ENCODE results near the gene SLC9C2. TPM values are rescaled to one million over a fixed set of nuclear protein-coding genes. Genes with fewer than 3 reads are reported as not detected.
"Not testable (repeated sequence)": the region's sequence is repeated elsewhere in the genome, so short reads cannot be mapped to it uniquely, and the experiment has no call there.

SLC9C2 gene
- total RNA-seq, 6 experiments from 2014 or later = not detected

DNA sequence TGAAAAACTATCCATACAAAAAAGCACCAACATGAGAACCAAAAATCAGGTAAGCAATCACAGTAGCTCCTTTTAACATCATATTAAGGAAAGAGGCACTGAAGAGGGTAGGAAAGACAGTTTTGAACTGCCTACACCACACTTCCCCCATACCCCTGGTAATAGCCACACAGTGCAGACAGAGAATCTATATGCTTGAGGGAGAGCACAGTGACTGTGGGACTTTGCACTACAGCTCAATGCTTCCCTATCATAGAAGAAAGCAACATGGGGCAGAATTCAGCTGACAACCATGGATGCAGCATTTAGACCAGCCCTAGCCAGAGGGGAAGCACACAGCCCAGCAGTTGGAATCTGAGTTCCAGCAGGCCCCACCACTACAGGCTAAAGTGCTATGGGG is 24.4 kb upstream of the SLC9C2 start:
- no peaks in the 10 kb centered on the region for H3K36me3 ChIP-seq

DNA sequence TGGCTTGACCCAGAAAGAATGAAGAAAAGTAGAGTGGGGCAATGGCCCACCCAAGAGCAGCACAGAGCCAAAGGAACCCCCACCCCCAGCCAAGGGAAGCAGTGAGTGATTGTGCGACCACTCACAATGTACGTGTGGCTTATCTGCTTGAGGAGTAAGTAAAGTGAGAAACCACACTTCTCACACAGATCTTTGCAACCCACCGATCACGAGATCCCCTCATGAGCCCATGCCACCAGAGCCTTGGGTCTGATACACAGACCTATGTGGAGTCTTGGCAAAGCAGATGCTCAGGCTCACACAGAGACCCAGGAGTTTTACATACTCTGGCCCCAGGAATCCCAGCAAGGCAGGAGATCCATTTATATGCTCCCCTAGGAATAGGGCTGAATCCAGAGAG is 14.0 kb upstream of the SLC9C2 start:
- Histone ChIP-seq H3K9me3 (peaks cover 0 to 4% (median 0%) of the 10 kb centered on the region in 4 donors), H3K4me3 (no peak overlapping the region), H3K27me3 (no peaks in the 10 kb centered on the region), H3K4me1 (no peaks in the 10 kb centered on the region), H3K27ac (no peak overlapping the region), H3K36me3 (no peaks in the 10 kb centered on the region)
- 83% methylated on average over 2 of the region's 4 CpGs for WGBS (ENCODE audit: insufficient coverage, low coverage, low lambda C conversion rate, missing lambda C conversion rate)
- DNase-seq (no peak), ATAC-seq (no peak)
- intact Hi-C loops (cut with DNase I) = no loop called here
- TF ChIP-seq CTCF (IDR thresholded peaks at IDR 0.05) (no peak), POLR2A (IDR thresholded peaks at IDR 0.05) (no peak)

More for the DNA sequence above, 24.4 kb upstream of the SLC9C2 start:
- DNase-seq = no peak
- no peak overlapping the region for H3K27ac ChIP-seq
- no peaks in the 10 kb centered on the region for H3K4me1 ChIP-seq
- ATAC-seq = no peak
- H3K9me3 ChIP-seq = no peaks in the 10 kb centered on the region
- H3K4me3 ChIP-seq = no peak overlapping the region
- no peaks in the 10 kb centered on the region for H3K27me3 ChIP-seq
- TF ChIP-seq CTCF (IDR thresholded peaks at IDR 0.05) = no peak
- TF ChIP-seq POLR2A (IDR thresholded peaks at IDR 0.05) = no peak
- intact Hi-C loops (cut with DNase I) = no loop called here

DNA sequence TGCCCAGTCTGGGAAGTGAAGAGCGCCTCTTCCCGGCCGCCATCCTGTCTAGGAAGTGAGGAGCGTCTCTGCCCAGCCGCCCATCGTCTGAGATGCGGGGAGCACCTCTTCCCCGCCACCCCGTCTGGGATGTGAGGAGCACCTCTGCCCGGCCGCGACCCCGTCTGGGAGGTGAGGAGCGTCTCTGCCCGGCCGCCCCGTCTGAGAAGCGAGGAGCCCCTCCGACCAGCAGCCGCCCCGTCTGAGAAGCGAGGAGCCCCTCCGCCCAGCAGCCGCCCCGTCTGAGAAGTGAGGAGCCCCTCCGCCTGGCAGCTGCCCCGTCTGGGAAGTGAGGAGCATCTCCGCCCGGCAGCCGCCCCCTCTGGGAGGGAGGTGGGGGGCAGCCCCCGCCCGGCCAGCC is 10.2 kb upstream of the SLC9C2 start:
- H3K4me1 ChIP-seq; H3K4me3 ChIP-seq; H3K27ac ChIP-seq; intact Hi-C loops (cut with DNase I); DNase-seq; H3K9me3 ChIP-seq; H3K27me3 ChIP-seq; ATAC-seq; H3K36me3 ChIP-seq: not testable (repeated sequence)
- WGBS (ENCODE audit: insufficient coverage, low coverage, low lambda C conversion rate, missing lambda C conversion rate) = no CpG with 5 or more reads among the region's 32 CpGs

DNA sequence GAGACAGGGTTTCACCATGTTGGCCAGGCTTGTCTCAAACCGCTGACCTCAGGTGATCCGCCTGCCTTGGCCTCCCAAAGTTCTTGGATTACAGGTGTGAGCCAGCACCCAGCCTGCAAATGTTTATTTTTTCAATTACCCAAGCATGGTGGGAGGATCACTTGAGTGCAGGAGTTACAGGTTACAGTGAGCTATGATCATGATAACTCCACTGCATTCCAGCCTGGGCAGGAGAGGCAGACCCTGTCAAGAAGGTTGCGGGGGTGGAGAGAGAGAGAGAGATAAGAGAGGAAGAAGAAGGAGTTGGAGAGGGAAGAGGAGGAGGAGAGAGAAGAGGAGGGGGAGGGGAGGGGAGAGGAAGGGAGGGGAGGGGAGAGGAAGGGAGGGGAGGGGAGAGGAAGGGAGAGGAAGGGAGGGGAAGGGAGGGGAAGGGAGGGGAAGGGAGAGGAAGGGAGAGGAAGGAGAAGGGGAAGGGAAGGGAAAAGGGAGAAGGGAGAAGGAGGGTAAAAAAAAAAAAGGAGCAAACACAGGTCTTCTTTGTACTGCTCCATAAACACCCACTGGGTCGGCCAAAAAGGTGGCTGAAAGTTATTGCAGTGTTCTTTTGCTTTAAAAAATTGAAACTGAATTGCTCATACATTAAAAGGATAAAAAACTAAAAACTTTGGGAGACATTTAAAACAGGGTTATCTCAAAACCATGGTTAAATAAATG is 5.8 kb upstream of the SLC9C2 start:
- Histone ChIP-seq H3K9me3 (no peaks in the 10 kb centered on the region), H3K36me3 (no peaks in the 10 kb centered on the region), H3K27ac (no peak overlapping the region), H3K4me3 (no peak overlapping the region), H3K4me1 (no peaks in the 10 kb centered on the region), H3K27me3 (no peaks in the 10 kb centered on the region)
- DNase-seq = no peak
- TF ChIP-seq POLR2A (IDR thresholded peaks at IDR 0.05) (no peak), CTCF (IDR thresholded peaks at IDR 0.05) (no peak)
- ATAC-seq = no peak
- 85% methylated on average over 4 of the region's 4 CpGs for WGBS (ENCODE audit: insufficient coverage, low coverage, low lambda C conversion rate, missing lambda C conversion rate)
- intact Hi-C loops (cut with DNase I) = no loop called here

GRCh38 chr1:173601588-173601987 is 1.3 kb downstream of the SLC9C2 start:
- 76% methylated on average over 2 of the region's 2 CpGs for WGBS (ENCODE audit: insufficient coverage, low coverage, low lambda C conversion rate, missing lambda C conversion rate)
- TF ChIP-seq CTCF (IDR thresholded peaks at IDR 0.05) (no peak), POLR2A (IDR thresholded peaks at IDR 0.05) (no peak)
- ATAC-seq = peak in 1 of 4 donors; percentile 18

More at GRCh38 chr1:173601588-173601987, 1.3 kb downstream of the SLC9C2 start:
- Histone ChIP-seq H3K36me3 (no peaks in the 10 kb centered on the region), H3K9me3 (no peaks in the 10 kb centered on the region), H3K27me3 (no peaks in the 10 kb centered on the region), H3K27ac (no peak overlapping the region), H3K4me1 (no peaks in the 10 kb centered on the region), H3K4me3 (no peak overlapping the region)
- intact Hi-C loops (cut with DNase I) = no loop called here
- DNase-seq = no peak
